ENCODE results near the gene LRRC45.

The LRRC45 gene

DNA sequence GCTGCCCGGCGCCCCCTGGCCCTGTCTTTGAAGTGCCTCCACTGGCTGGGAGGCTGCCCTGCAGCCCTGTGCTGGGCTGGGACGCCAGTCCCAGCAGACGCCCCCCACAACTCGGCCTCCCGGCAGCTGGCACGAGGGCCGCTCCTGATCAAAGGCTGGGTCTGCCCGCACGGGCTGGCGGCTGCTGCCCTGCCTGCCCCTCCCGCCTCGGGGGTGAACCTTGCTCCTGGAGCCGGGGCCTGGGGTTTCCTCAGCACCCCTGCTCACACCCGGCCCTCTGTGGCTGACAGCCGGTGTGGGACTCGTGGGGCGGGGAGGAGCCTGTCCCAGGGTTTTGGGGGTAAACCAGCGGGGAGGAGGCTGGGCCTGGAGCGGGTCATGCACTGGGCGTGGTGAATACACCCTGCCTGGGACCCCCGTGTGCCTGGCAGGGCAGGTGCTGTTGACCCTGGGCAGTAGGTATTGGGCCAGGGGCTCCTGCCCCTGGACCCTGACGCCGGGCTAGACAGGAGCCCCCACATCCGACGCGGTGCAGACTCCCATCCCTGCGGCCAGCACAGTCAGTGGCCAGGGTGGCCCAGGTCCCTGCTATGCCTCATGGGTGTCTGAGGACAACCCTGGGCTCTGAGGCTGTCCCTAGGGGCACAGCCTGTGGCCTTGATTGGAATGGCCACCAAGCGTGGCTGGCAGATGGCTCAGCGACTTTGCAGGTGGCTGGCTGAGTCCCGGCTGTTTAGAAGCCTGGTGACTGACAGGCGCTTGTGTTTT, 22.1 kb upstream of the LRRC45 start:
- H3K9ac ChIP-seq (ENCODE audit: low read depth, low read length) = no peak overlapping the region
- H4K20me1 ChIP-seq (ENCODE audit: insufficient read depth, low read length) = peaks cover 4% of the 10 kb centered on the region; the same call in 1 of the 2 replicates
- H3K36me3 ChIP-seq (ENCODE audit: insufficient read depth, low read length) = no peaks in the 10 kb centered on the region
- no peak overlapping the region for H3K4me3 ChIP-seq (ENCODE audit: low read depth in 1 of 2, low read length in 2 of 2)
- no peak for ATAC-seq (ENCODE audit: insufficient read depth, low read depth)
- TF ChIP-seq, protein P1, sequence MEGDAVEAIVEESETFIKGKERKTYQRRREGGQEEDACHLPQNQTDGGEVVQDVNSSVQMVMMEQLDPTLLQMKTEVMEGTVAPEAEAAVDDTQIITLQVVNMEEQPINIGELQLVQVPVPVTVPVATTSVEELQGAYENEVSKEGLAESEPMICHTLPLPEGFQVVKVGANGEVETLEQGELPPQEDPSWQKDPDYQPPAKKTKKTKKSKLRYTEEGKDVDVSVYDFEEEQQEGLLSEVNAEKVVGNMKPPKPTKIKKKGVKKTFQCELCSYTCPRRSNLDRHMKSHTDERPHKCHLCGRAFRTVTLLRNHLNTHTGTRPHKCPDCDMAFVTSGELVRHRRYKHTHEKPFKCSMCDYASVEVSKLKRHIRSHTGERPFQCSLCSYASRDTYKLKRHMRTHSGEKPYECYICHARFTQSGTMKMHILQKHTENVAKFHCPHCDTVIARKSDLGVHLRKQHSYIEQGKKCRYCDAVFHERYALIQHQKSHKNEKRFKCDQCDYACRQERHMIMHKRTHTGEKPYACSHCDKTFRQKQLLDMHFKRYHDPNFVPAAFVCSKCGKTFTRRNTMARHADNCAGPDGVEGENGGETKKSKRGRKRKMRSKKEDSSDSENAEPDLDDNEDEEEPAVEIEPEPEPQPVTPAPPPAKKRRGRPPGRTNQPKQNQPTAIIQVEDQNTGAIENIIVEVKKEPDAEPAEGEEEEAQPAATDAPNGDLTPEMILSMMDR (IDR thresholded peaks at IDR 0.05; ENCODE audit: borderline replicate concordance, extremely low read depth, low read length, poor library complexity, severe bottlenecking) = no peak
- no peak for TF ChIP-seq EZH2 (IDR thresholded peaks at IDR 0.05; ENCODE audit: borderline replicate concordance, low read depth, low read length, severe bottlenecking)
- no peak for DNase-seq
- H3K79me2 ChIP-seq (ENCODE audit: insufficient read depth, low read length) = no peaks in the 10 kb centered on the region
- no peaks in the 10 kb centered on the region for H3K27me3 ChIP-seq (ENCODE audit: insufficient read depth, low read length, poor library complexity)
- no peaks in the 10 kb centered on the region for H3K9me3 ChIP-seq (ENCODE audit: insufficient read depth, low read length, severe bottlenecking)
- H2AFZ ChIP-seq (ENCODE audit: low read depth, low read length) = no peak overlapping the region
- H3K4me1 ChIP-seq (ENCODE audit: insufficient read depth, low read length) = no peaks in the 10 kb centered on the region
- H3K4me2 ChIP-seq (ENCODE audit: insufficient read depth, low read length) = no peak overlapping the region
- H3K27ac ChIP-seq (ENCODE audit: low read length) = no peak overlapping the region

DNA sequence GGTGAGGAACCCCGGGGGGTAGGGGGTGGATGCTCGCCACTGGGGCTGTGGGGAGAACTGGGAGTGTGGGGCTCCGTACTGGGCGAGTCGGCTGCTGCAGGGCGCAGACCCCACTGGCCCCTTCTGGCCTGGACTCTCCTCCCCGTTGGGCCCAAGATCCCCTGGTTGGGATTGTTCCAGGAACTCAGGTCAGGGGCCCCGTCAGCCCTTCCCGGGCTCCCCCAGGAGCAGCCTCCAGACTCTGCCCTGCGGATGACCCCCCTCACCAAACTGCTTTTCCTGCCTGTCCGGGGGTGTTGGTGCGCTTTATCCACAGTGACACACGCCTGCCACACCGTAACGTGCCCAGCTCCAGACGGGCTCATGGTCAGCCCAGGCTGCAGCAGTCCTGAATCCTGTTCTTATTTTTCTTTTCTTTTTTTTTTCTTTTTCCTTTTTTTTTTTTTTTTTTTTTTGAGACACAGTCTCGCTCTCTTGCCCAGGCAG, 21.5 kb upstream of the LRRC45 start:
- Histone ChIP-seq H3K36me3 (ENCODE audit: insufficient read depth, low read length) (no peaks in the 10 kb centered on the region), H3K9me3 (ENCODE audit: insufficient read depth, low read length, severe bottlenecking) (no peaks in the 10 kb centered on the region), H3K27ac (ENCODE audit: low read length) (no peak overlapping the region), H3K4me1 (ENCODE audit: insufficient read depth, low read length) (no peaks in the 10 kb centered on the region), H4K20me1 (ENCODE audit: insufficient read depth, low read length) (peaks cover 4% of the 10 kb centered on the region; the same call in 1 of the 2 replicates), H3K79me2 (ENCODE audit: insufficient read depth, low read length) (no peaks in the 10 kb centered on the region), H3K27me3 (ENCODE audit: insufficient read depth, low read length, poor library complexity) (no peaks in the 10 kb centered on the region), H3K9ac (ENCODE audit: low read depth, low read length) (no peak overlapping the region), H3K4me3 (ENCODE audit: low read depth in 1 of 2, low read length in 2 of 2) (no peak overlapping the region), H2AFZ (ENCODE audit: low read depth, low read length) (no peak overlapping the region), H3K4me2 (ENCODE audit: insufficient read depth, low read length) (no peak overlapping the region)
- DNase-seq (no peak), ATAC-seq (ENCODE audit: insufficient read depth, low read depth) (no peak)
- TF ChIP-seq, protein P1 (IDR thresholded peaks at IDR 0.05; ENCODE audit: borderline replicate concordance, extremely low read depth, low read length, poor library complexity, severe bottlenecking) = no peak
- no peak for TF ChIP-seq EZH2 (IDR thresholded peaks at IDR 0.05; ENCODE audit: borderline replicate concordance, low read depth, low read length, severe bottlenecking)

DNA sequence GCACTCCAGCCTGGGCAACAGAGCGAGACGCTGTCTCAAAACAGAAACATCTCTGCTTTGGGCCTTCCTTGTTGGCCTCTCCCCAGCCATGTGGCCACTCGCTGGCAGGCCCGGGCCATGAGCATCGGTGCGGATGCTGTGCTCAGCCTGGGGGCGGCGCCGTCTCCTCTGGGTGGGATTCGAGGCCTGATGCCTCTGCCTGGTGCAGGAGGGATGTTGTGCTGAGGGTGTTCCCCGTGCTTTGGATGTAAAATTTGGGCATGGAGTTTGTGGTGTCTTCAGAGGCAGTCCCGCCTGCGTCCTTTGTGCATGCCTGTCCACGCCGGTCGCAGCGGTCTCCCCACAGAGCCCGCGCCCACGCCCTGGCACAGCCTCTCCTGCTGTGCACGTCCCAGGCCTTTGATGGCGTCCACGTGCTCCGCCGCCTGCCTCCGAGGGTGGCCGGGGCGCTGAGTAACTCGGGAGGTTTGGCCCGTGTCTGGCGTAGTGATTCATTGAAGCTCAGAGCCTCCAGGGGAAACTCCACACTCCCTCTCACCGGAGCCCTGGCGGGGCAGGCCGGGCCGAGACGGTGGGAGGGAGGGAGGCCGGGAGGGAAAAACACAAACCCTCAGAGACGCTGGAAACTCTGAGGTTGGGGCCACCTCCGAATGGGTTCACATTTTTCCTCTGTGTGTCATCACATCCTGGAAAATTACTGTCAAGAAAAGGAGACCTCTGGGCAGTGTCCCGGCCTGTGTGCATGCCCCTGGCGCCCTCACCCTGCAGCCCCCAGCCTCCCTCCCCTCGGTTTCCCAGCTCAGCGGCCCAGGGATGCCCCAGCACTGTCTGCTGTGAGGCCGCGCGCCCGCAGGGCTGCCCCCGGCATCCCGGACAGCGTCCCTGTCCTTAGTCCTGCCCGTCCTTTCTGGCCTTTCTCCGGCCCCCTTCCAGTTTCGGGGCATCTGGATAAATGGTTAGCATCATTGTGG, 19.4 kb upstream of the LRRC45 start:
- TF ChIP-seq EZH2 (IDR thresholded peaks at IDR 0.05; ENCODE audit: borderline replicate concordance, low read depth, low read length, severe bottlenecking) = no peak
- TF ChIP-seq, protein P1 (IDR thresholded peaks at IDR 0.05; ENCODE audit: borderline replicate concordance, extremely low read depth, low read length, poor library complexity, severe bottlenecking) = no peak
- H3K4me3 ChIP-seq (ENCODE audit: low read depth in 1 of 2, low read length in 2 of 2) = no peak overlapping the region
- no peak overlapping the region for H3K9ac ChIP-seq (ENCODE audit: low read depth, low read length)
- no peak overlapping the region for H2AFZ ChIP-seq (ENCODE audit: low read depth, low read length)
- no peak overlapping the region for H3K4me2 ChIP-seq (ENCODE audit: insufficient read depth, low read length)
- no peak overlapping the region for H3K27ac ChIP-seq (ENCODE audit: low read length)
- peaks cover 9% of the 10 kb centered on the region; the same call in 1 of the 2 replicates for H4K20me1 ChIP-seq (ENCODE audit: insufficient read depth, low read length)
- no peaks in the 10 kb centered on the region for H3K36me3 ChIP-seq (ENCODE audit: insufficient read depth, low read length)
- no peaks in the 10 kb centered on the region for H3K79me2 ChIP-seq (ENCODE audit: insufficient read depth, low read length)
- no peak for DNase-seq
- no peak for ATAC-seq (ENCODE audit: insufficient read depth, low read depth)
- H3K4me1 ChIP-seq (ENCODE audit: insufficient read depth, low read length) = no peaks in the 10 kb centered on the region
- H3K9me3 ChIP-seq (ENCODE audit: insufficient read depth, low read length, severe bottlenecking) = no peaks in the 10 kb centered on the region
- H3K27me3 ChIP-seq (ENCODE audit: insufficient read depth, low read length, poor library complexity) = no peaks in the 10 kb centered on the region

Data from DND-41 (cell line).